ENCODE measurements around the gene NRXN3. TPM values are rescaled to one million over a fixed set of nuclear protein-coding genes. Genes with fewer than 3 reads are reported as not detected.

Gene NRXN3
- polyA plus RNA-seq, 1 donor (not counting 4 experiments of a cell fraction or from before 2014, with no cell fraction given): 0.89 TPM

DNA sequence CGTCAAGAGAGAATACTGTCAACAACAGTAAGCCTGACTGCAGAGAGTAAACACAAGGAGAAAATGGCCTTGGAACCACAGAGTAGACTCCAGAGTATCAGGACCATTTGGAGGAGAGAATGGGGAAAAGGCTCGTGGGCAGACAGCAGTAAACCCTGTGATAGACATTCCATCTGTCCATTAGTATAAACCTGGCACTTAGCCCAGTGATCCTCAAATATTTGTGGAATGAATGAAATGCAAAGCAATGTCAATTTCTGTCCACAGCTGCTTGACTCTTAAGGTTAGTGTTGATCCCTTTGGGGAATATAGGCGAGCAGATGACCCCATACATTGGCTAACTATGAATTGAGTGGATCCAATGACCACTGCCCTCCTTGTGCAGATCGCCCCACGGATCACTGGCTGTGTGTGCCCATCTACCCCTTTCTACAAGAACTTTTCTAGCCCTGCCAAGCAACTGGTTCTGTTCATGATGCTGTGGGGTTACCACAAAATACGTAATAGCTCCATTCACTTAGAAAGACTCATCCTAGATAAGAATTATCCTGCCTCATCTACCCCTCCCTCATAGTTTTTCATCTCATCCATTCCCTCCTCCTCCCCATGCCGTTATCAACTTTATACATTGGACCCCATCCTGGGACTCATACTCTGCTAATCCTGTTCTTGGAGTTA, 846.8 kb downstream of the NRXN3 start:
- H3K27me3 ChIP-seq (ENCODE audit: control insufficient read depth, extremely low read depth, insufficient read depth, low read length): no peaks in the 10 kb centered on the region
- peak overlapping the region; percentile 12 for H3K4me2 ChIP-seq (ENCODE audit: control insufficient read depth, extremely low read depth, insufficient read depth, low read depth, low read length)
- H3K36me3 ChIP-seq (ENCODE audit: control insufficient read depth in 2 of 2, extremely low read depth in 1 of 2, insufficient read depth in 2 of 2, low read length in 2 of 2): no peaks in the 10 kb centered on the region
- H3K4me3 ChIP-seq (ENCODE audit: control insufficient read depth in 2 of 3, extremely low read depth in 1 of 3, insufficient read depth in 2 of 3, low read depth in 1 of 3, low read length in 3 of 3): no peak overlapping the region
- H3K9me1 ChIP-seq (ENCODE audit: control insufficient read depth, extremely low read depth, insufficient read depth, low read length): no peaks in the 10 kb centered on the region
- H3K27ac ChIP-seq (ENCODE audit: control insufficient read depth, insufficient read depth, low read length): no peak overlapping the region
- no peaks in the 10 kb centered on the region for H3K9me3 ChIP-seq (ENCODE audit: control insufficient read depth, low read depth, low read length)
- TF ChIP-seq EZH2 (IDR thresholded peaks at IDR 0.05; ENCODE audit: low read length): no peak
- TF ChIP-seq, protein P1, sequence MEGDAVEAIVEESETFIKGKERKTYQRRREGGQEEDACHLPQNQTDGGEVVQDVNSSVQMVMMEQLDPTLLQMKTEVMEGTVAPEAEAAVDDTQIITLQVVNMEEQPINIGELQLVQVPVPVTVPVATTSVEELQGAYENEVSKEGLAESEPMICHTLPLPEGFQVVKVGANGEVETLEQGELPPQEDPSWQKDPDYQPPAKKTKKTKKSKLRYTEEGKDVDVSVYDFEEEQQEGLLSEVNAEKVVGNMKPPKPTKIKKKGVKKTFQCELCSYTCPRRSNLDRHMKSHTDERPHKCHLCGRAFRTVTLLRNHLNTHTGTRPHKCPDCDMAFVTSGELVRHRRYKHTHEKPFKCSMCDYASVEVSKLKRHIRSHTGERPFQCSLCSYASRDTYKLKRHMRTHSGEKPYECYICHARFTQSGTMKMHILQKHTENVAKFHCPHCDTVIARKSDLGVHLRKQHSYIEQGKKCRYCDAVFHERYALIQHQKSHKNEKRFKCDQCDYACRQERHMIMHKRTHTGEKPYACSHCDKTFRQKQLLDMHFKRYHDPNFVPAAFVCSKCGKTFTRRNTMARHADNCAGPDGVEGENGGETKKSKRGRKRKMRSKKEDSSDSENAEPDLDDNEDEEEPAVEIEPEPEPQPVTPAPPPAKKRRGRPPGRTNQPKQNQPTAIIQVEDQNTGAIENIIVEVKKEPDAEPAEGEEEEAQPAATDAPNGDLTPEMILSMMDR (optimal IDR thresholded peaks at IDR 0.05 in 1 of 3, IDR thresholded peaks at IDR 0.05 in 1 of 3, conservative IDR thresholded peaks at IDR 0.05 in 1 of 3; ENCODE audit: extremely low read depth in 1 of 3, insufficient read depth in 2 of 3, low read length in 3 of 3): no peak
- FAIRE-seq: peak; percentile 74
- H3K4me1 ChIP-seq (ENCODE audit: control insufficient read depth, extremely low read depth, insufficient read depth, low read length): peaks cover 17% of the 10 kb centered on the region
- H2AFZ ChIP-seq (ENCODE audit: control insufficient read depth, low read length): no peak overlapping the region
- peak; percentile 35 for DNase-seq (ENCODE audit: low read depth, low spot score)
- no peak overlapping the region for H3K9ac ChIP-seq (ENCODE audit: control insufficient read depth, extremely low read depth, insufficient read depth, low read length)
- no peaks in the 10 kb centered on the region for H3K79me2 ChIP-seq (ENCODE audit: control insufficient read depth, insufficient read depth, low read length)
- dilution Hi-C loops (cut with MboI; ENCODE audit: extremely low pct_ligation_motif_present, low sequenced_read_pairs): no loop called here
- H4K20me1 ChIP-seq (ENCODE audit: control insufficient read depth, extremely low read depth, insufficient read depth, low read length): no peaks in the 10 kb centered on the region

GRCh38 chr14:79017561-79017960, 847.4 kb downstream of the NRXN3 start:
- Histone ChIP-seq H3K9ac (ENCODE audit: control insufficient read depth, extremely low read depth, insufficient read depth, low read length) (no peak overlapping the region), H3K9me1 (ENCODE audit: control insufficient read depth, extremely low read depth, insufficient read depth, low read length) (no peaks in the 10 kb centered on the region), H2AFZ (ENCODE audit: control insufficient read depth, low read length) (no peak overlapping the region), H3K4me2 (ENCODE audit: control insufficient read depth, extremely low read depth, insufficient read depth, low read depth, low read length) (no peak overlapping the region), H3K9me3 (ENCODE audit: control insufficient read depth, low read depth, low read length) (no peaks in the 10 kb centered on the region), H4K20me1 (ENCODE audit: control insufficient read depth, extremely low read depth, insufficient read depth, low read length) (no peaks in the 10 kb centered on the region), H3K36me3 (ENCODE audit: control insufficient read depth in 2 of 2, extremely low read depth in 1 of 2, insufficient read depth in 2 of 2, low read length in 2 of 2) (no peaks in the 10 kb centered on the region), H3K27me3 (ENCODE audit: control insufficient read depth, extremely low read depth, insufficient read depth, low read length) (no peaks in the 10 kb centered on the region), H3K79me2 (ENCODE audit: control insufficient read depth, insufficient read depth, low read length) (no peaks in the 10 kb centered on the region), H3K4me3 (ENCODE audit: control insufficient read depth in 2 of 3, extremely low read depth in 1 of 3, insufficient read depth in 2 of 3, low read depth in 1 of 3, low read length in 3 of 3) (no peak overlapping the region), H3K27ac (ENCODE audit: control insufficient read depth, insufficient read depth, low read length) (no peak overlapping the region), H3K4me1 (ENCODE audit: control insufficient read depth, extremely low read depth, insufficient read depth, low read length) (peaks cover 13% of the 10 kb centered on the region)
- FAIRE-seq (no peak), DNase-seq (ENCODE audit: low read depth, low spot score) (no peak)
- TF ChIP-seq EZH2 (IDR thresholded peaks at IDR 0.05; ENCODE audit: low read length): no peak
- TF ChIP-seq, protein P1 (optimal IDR thresholded peaks at IDR 0.05 in 1 of 3, IDR thresholded peaks at IDR 0.05 in 1 of 3, conservative IDR thresholded peaks at IDR 0.05 in 1 of 3; ENCODE audit: extremely low read depth in 1 of 3, insufficient read depth in 2 of 3, low read length in 3 of 3): no peak
- dilution Hi-C loops (cut with MboI; ENCODE audit: extremely low pct_ligation_motif_present, low sequenced_read_pairs): no loop called here
